ENCODE results near the gene IFIT1B.
"Not testable (repeated sequence)": the region's sequence is repeated elsewhere in the genome, so short reads cannot be mapped to it uniquely, and the experiment has no call there.

- TF ChIP-seq ZNF704 (tag by site-specific recombination; IDR thresholded peaks at IDR 0.05); CTCF (tag by site-specific recombination; IDR thresholded peaks at IDR 0.05); ZNF302 (tag by site-specific recombination; IDR thresholded peaks at IDR 0.05; ENCODE audit: low read depth); ZNF514 (tag by site-specific recombination; IDR thresholded peaks at IDR 0.05); ZNF449 (tag by site-specific recombination; IDR thresholded peaks at IDR 0.05); ZBTB7A (tag by site-specific recombination; IDR thresholded peaks at IDR 0.05; ENCODE audit: low read depth); ZNF274 (IDR thresholded peaks at IDR 0.05; ENCODE audit: low read length); ZNF274 (tag by site-specific recombination; IDR thresholded peaks at IDR 0.05; ENCODE audit: borderline replicate concordance); ZNF530 (tag by site-specific recombination; IDR thresholded peaks at IDR 0.05; ENCODE audit: low read depth): not testable (repeated sequence)
Measured at GRCh38 chr10:89331487-89332122, 46.3 kb upstream of the IFIT1B start.
